WTC11 (cell line): ENCODE results near the gene RIC8B. TPM values are rescaled to one million over a fixed set of nuclear protein-coding genes. Genes with fewer than 3 reads are reported as not detected.

Source experiments
- ATAC-seq: fragments of 200-7000 bp; cut with Tn5 transposase; 2 replicates; pipeline ENCODE4 v1.10.0; 2021; ENCODE audit warnings: mild to moderate bottlenecking, moderate library complexity
- CTCF ChIA-PET: fragments of 300-600 bp; sonication (Branson Sonifier 250); formaldehyde crosslinking; loops from one replicate; lab custom pipeline; 2021; ENCODE audit warnings: antibody characterized with exemption; lab: Charles Lee
- POLR2A ChIA-PET: fragments of 350-600 bp; sonication (Branson Sonifier 250); formaldehyde crosslinking; loops from one replicate; lab custom pipeline; 2021; ENCODE audit warnings: antibody characterized with exemption; lab: Charles Lee
- DNase-seq: peaks from one replicate; pipeline ENCODE4 v3.0.0; 2021; ENCODE audit warnings: low spot score
- H3K27ac Mint-ChIP-seq: 2 replicates; pipeline ENCODE4 v1.8.0; 2021; ENCODE audit warnings: mixed read lengths
- H3K27me3 Mint-ChIP-seq: 2 replicates; pipeline ENCODE4 v1.8.0; 2021; ENCODE audit warnings: low read depth, mild to moderate bottlenecking, moderate library complexity, mixed read lengths
- H3K36me3 Mint-ChIP-seq: 2 replicates; pipeline ENCODE4 v1.8.0; 2021; ENCODE audit warnings: mixed read lengths
- H3K4me1 Mint-ChIP-seq: 2 replicates; pipeline ENCODE4 v1.8.0; 2022; ENCODE audit warnings: mixed read lengths
- H3K4me3 Mint-ChIP-seq: 2 replicates; pipeline ENCODE4 v1.8.0; 2021; ENCODE audit warnings: mild to moderate bottlenecking, moderate library complexity, mixed read lengths
- H3K9me3 Mint-ChIP-seq: 2 replicates; pipeline ENCODE4 v1.8.0; 2021; ENCODE audit warnings: mixed read lengths
- ATF1 ChIP-seq: sonication (generic); formaldehyde crosslinking; IDR thresholded peaks from 2 replicates; pipeline ENCODE4 v1.8.1; 2023; ENCODE audit warnings: mild to moderate bottlenecking, moderate library complexity, missing genetic modification reagents
- CREB1 ChIP-seq: sonication (generic); formaldehyde crosslinking; IDR thresholded peaks from 2 replicates; pipeline ENCODE4 v1.8.0; 2023; ENCODE audit warnings: mild to moderate bottlenecking, missing genetic modification reagents
- CTCF ChIP-seq: fragments of 200-600 bp; IDR thresholded peaks from 2 replicates; pipeline ENCODE4 v1.8.0; 2022; ENCODE audit warnings: antibody characterized with exemption
- ETV6 ChIP-seq: sonication (generic); formaldehyde crosslinking; IDR thresholded peaks from 2 replicates; pipeline ENCODE4 v1.8.1; 2022; ENCODE audit warnings: mild to moderate bottlenecking, missing genetic modification reagents
- FOXK1 ChIP-seq: sonication (generic); formaldehyde crosslinking; IDR thresholded peaks from 2 replicates; pipeline ENCODE4 v1.8.0; 2022; ENCODE audit warnings: mild to moderate bottlenecking, moderate library complexity, missing genetic modification reagents
- IRF2 ChIP-seq: sonication (generic); formaldehyde crosslinking; IDR thresholded peaks from 2 replicates; pipeline ENCODE4 v1.8.0; 2022; ENCODE audit warnings: low read depth, missing genetic modification reagents, borderline replicate concordance
- KAT7 ChIP-seq: sonication (generic); formaldehyde crosslinking; IDR thresholded peaks from 2 replicates; pipeline ENCODE4 v1.8.1; 2023; ENCODE audit warnings: missing genetic modification reagents, mild to moderate bottlenecking, borderline replicate concordance
- NFYB ChIP-seq: sonication (generic); formaldehyde crosslinking; conservative IDR thresholded peaks from 2 replicates; pipeline ENCODE4 v1.8.0; 2022; ENCODE audit warnings: low read depth, missing genetic modification reagents
- NR3C1 ChIP-seq: sonication (generic); formaldehyde crosslinking; conservative IDR thresholded peaks from 2 replicates; pipeline ENCODE4 v1.8.1; 2023; ENCODE audit warnings: low read depth, mild to moderate bottlenecking, missing genetic modification reagents
- RELA ChIP-seq: sonication (generic); formaldehyde crosslinking; IDR thresholded peaks from 2 replicates; pipeline ENCODE4 v1.8.1; 2022; ENCODE audit warnings: missing genetic modification reagents, mild to moderate bottlenecking, borderline replicate concordance
- RORB ChIP-seq: fragments of 250-450 bp; sonication (Bioruptor Pico); IDR thresholded peaks from 2 replicates; pipeline ENCODE4 v1.9.0; 2021; ENCODE audit warnings: mild to moderate bottlenecking
- SOX15 ChIP-seq: fragments of 250-450 bp; sonication (Bioruptor Pico); IDR thresholded peaks from 2 replicates; pipeline ENCODE4 v1.9.0; 2021; ENCODE audit warnings: mild to moderate bottlenecking
- SP1 ChIP-seq: sonication (generic); formaldehyde crosslinking; conservative IDR thresholded peaks from 2 replicates; pipeline ENCODE4 v1.8.1; 2022; ENCODE audit warnings: missing genetic modification reagents
- TCF7 ChIP-seq: sonication (generic); formaldehyde crosslinking; IDR thresholded peaks from 2 replicates; pipeline ENCODE4 v1.8.0; 2022; ENCODE audit warnings: mild to moderate bottlenecking, low read depth, missing genetic modification reagents, moderate library complexity
- TEAD1 ChIP-seq: sonication (generic); formaldehyde crosslinking; IDR thresholded peaks from 2 replicates; pipeline ENCODE4 v1.8.0; 2022; ENCODE audit warnings: mild to moderate bottlenecking, missing genetic modification reagents
- USF1 ChIP-seq: sonication (generic); formaldehyde crosslinking; IDR thresholded peaks from 2 replicates; pipeline ENCODE4 v1.8.0; 2022; ENCODE audit warnings: mild to moderate bottlenecking, missing genetic modification reagents
- USF2 ChIP-seq: sonication (generic); formaldehyde crosslinking; IDR thresholded peaks from 2 replicates; pipeline ENCODE4 v1.8.1; 2023; ENCODE audit warnings: mild to moderate bottlenecking, missing genetic modification reagents, moderate library complexity
- ZNF281 ChIP-seq: sonication (generic); formaldehyde crosslinking; IDR thresholded peaks from 2 replicates; pipeline ENCODE4 v1.8.0; 2023; ENCODE audit warnings: mild to moderate bottlenecking, missing genetic modification reagents
- ZNF423 ChIP-seq: fragments of 250-450 bp; sonication (Bioruptor Pico); IDR thresholded peaks from 2 replicates; pipeline ENCODE4 v2.1.2; 2022; ENCODE audit warnings: mild to moderate bottlenecking, moderate library complexity
- ZNF425 ChIP-seq: fragments of 250-450 bp; sonication (Bioruptor Pico); conservative IDR thresholded peaks from 2 replicates; pipeline ENCODE4 v1.9.0; 2021; ENCODE audit warnings: mild to moderate bottlenecking
- total RNA-seq: library from RNA; stranded (reverse); gene quantifications from 3 replicates; pipeline ENCODE4 v1.2.3, GENCODE V29; 2021

RIC8B gene
- total RNA-seq, 1 experiment from 2014 or later = 20.2 TPM

GRCh38 chr12:106733660-106734059 is 40.8 kb upstream of the RIC8B start (continued):
- no peak for TF ChIP-seq FOXK1 (CRISPR knock-in tag)
- TF ChIP-seq RORB = no peak
- no peak for TF ChIP-seq USF1
- TF ChIP-seq SP1 = no peak
- no peak for TF ChIP-seq ZNF425
- TF ChIP-seq KAT7 = no peak
- TF ChIP-seq ETV6 (CRISPR knock-in tag) = no peak
- no peak for TF ChIP-seq ZNF281 (CRISPR knock-in tag)
- no peak for TF ChIP-seq ATF1 (CRISPR knock-in tag)
- no peak for TF ChIP-seq NR3C1

GRCh38 chr12:106736051-106736957 is 38.2 kb upstream of the RIC8B start:
- peaks cover 20% of the 10 kb centered on the region for H3K4me1 Mint-ChIP-seq
- CTCF ChIA-PET = interaction anchor here (1.0 to 1.2 kb wide), 2 partner anchors 106 to 183 kb away, joined by 3 to 5 read pairs; no protein-coding TSS in a partner anchor
- no peaks in the 10 kb centered on the region for H3K27me3 Mint-ChIP-seq
- H3K9me3 Mint-ChIP-seq = no peaks in the 10 kb centered on the region
- H3K4me3 Mint-ChIP-seq = no peak overlapping the region
- POLR2A ChIA-PET = no interaction called here
- peak; percentile 56 for TF ChIP-seq USF2 (CRISPR knock-in tag)
- no peak for TF ChIP-seq CTCF
- DNase-seq (no peak), ATAC-seq (peak; percentile 41; the same call in 1 of the 2 replicates)
- no peak overlapping the region for H3K27ac Mint-ChIP-seq
- no peaks in the 10 kb centered on the region for H3K36me3 Mint-ChIP-seq

GRCh38 chr12:106739318-106739717 is 35.2 kb upstream of the RIC8B start:
- POLR2A ChIA-PET = no interaction called here
- Mint-ChIP-seq H3K27me3 (no peaks in the 10 kb centered on the region), H3K9me3 (no peaks in the 10 kb centered on the region), H3K4me1 (peaks cover 45% of the 10 kb centered on the region), H3K27ac (no peak overlapping the region), H3K36me3 (no peaks in the 10 kb centered on the region), H3K4me3 (no peak overlapping the region)
- ATAC-seq = no peak
- no peak for DNase-seq
- CTCF ChIA-PET = interaction anchor here (1.2 kb wide), 1 partner anchor 31 kb away, joined by 3 read pairs; no protein-coding TSS in a partner anchor
- no peak for TF ChIP-seq SP1
- no peak for TF ChIP-seq ZNF423 (CRISPR knock-in tag)
- no peak for TF ChIP-seq KAT7
- TF ChIP-seq SOX15 (CRISPR knock-in tag) = no peak
- no peak for TF ChIP-seq CREB1 (CRISPR knock-in tag)
- no peak for TF ChIP-seq RELA (CRISPR knock-in tag)
- TF ChIP-seq TCF7 (CRISPR knock-in tag) = no peak
- no peak for TF ChIP-seq NFYB (CRISPR knock-in tag)
- TF ChIP-seq IRF2 (CRISPR knock-in tag) = no peak
- TF ChIP-seq TEAD1 (CRISPR knock-in tag) = no peak
